SK-N-SH (cell line): ENCODE results near the gene TXNL4B. TPM values are rescaled to one million over a fixed set of nuclear protein-coding genes. Genes with fewer than 3 reads are reported as not detected.
A peak's percentile ranks its signal among the peaks of the same experiment; 100 is the strongest.

ENCODE experiments used
- CTCF ChIA-PET: fragments of 300-600, 350-600 bp; formaldehyde crosslinking; extraction: SDS; loops from one replicate; lab custom pipeline; 2021; lab: Yijun Ruan, JAX
- POLR2A ChIA-PET: fragments of 350-600 bp; sonication (Branson Sonifier 250); formaldehyde crosslinking; extraction: SDS; loops from one replicate; lab custom pipeline; 2020; ENCODE audit warnings: antibody characterized with exemption, inconsistent platforms; lab: Yijun Ruan, JAX
- DNase-seq: peaks from one replicate; pipeline ENCODE4 v3.0.0; 2012
- H2AFZ ChIP-seq: fragments of 200-600 bp; sonication (generic); 2 replicates; pipeline ENCODE4 v1.8.1; 2016; ENCODE audit warnings: antibody characterized with exemption, mild to moderate bottlenecking, low read depth
- H3F3A ChIP-seq: fragments of 200-600 bp; sonication (generic); replicated peaks from 2 replicates; pipeline ENCODE3; 2016; ENCODE audit warnings: antibody characterized with exemption, mild to moderate bottlenecking; ENCODE audit not compliant: insufficient read depth
- H3K27ac ChIP-seq, 2 experiments: fragments of 200-500 bp in 1 of 2; fragments of 200-600 bp in 1 of 2; sonication (Bioruptor generic) in 1 of 2; sonication (generic), shearing (Covaris generic) in 1 of 2; 2 replicates each; pipeline versions ENCODE4 v1.5.1 to v1.6.1; 2014 to 2016; ENCODE audit warnings: low read depth in 2 of 2, inconsistent platforms in 1 of 2, low read length in 1 of 2, mild to moderate bottlenecking in 1 of 2, mixed read lengths in 1 of 2
- H3K27me3 ChIP-seq: fragments of 200-600 bp; sonication (generic), shearing (Covaris generic); 2 replicates; pipeline ENCODE4 v1.6.1; 2016; ENCODE audit warnings: mixed run types; ENCODE audit not compliant: insufficient read depth
- H3K36me3 ChIP-seq, 2 experiments: fragments of 200-500 bp in 1 of 2; fragments of 200-600 bp in 1 of 2; sonication (Bioruptor generic) in 1 of 2; sonication (generic) in 1 of 2; replicated peaks in 1 of 2; 2 replicates each; pipeline versions ENCODE3 to v1.5.1; 2014 to 2016; ENCODE audit warnings: low read length in 1 of 2, mild to moderate bottlenecking in 1 of 2; ENCODE audit not compliant: insufficient read depth in 2 of 2, control insufficient read depth in 1 of 2
- H3K4me1 ChIP-seq, 2 experiments: fragments of 200-500 bp in 1 of 2; fragments of 200-600 bp in 1 of 2; sonication (Bioruptor generic) in 1 of 2; sonication (generic), shearing (Covaris generic) in 1 of 2; 2 replicates each; pipeline versions ENCODE4 v1.5.1 to v1.6.1; 2014 to 2016; ENCODE audit warnings: low read depth in 1 of 2, low read length in 1 of 2, mixed run types in 1 of 2; ENCODE audit not compliant: insufficient read depth in 2 of 2, control insufficient read depth in 1 of 2
- H3K4me2 ChIP-seq: fragments of 200-600 bp; sonication (generic), shearing (Covaris generic); 2 replicates; pipeline ENCODE4 v1.6.1; 2017; ENCODE audit warnings: mixed run types
- H3K4me3 ChIP-seq, 2 experiments: fragments of 200-500 bp in 1 of 2; fragments of 200-600 bp in 1 of 2; sonication (Bioruptor generic) in 1 of 2; sonication (generic), shearing (Covaris generic) in 1 of 2; 2 replicates each; pipeline versions ENCODE4 v1.5.1 to v1.8.1; 2014 to 2016; ENCODE audit warnings: low read depth in 2 of 2, inconsistent platforms in 1 of 2, low read length in 1 of 2, mild to moderate bottlenecking in 1 of 2, mixed read lengths in 1 of 2, moderate library complexity in 1 of 2
- H3K79me2 ChIP-seq: fragments of 200-600 bp; sonication (generic); 2 replicates; pipeline ENCODE4 v1.8.1; 2017; ENCODE audit warnings: mild to moderate bottlenecking; ENCODE audit not compliant: insufficient read depth
- H3K9ac ChIP-seq: fragments of 200-600 bp; sonication (generic); 2 replicates; pipeline ENCODE4 v1.6.1; 2017; ENCODE audit warnings: mixed run types
- H3K9me2 ChIP-seq: fragments of 200-600 bp; sonication (generic); 2 replicates; pipeline ENCODE4 v1.6.1; 2017; ENCODE audit warnings: mixed run types
- H3K9me3 ChIP-seq: fragments of 200-600 bp; sonication (generic); 2 replicates; pipeline ENCODE4 v1.6.1; 2017; ENCODE audit warnings: mixed run types, mild to moderate bottlenecking, moderate library complexity
- H4K20me1 ChIP-seq: fragments of 200-600 bp; sonication (generic); 2 replicates; pipeline ENCODE4 v1.6.1; 2017; ENCODE audit warnings: mild to moderate bottlenecking, mixed run types; ENCODE audit not compliant: insufficient read depth
- FOXJ3 ChIP-seq: sonication (generic); formaldehyde crosslinking; IDR thresholded peaks from 2 replicates; pipeline ENCODE4 v1.5.1; 2020; ENCODE audit warnings: mild to moderate bottlenecking, missing genetic modification reagents
- GABPA ChIP-seq: IDR thresholded peaks from 2 replicates; pipeline ENCODE4 v1.4.0; 2012; ENCODE audit warnings: low read depth, mild to moderate bottlenecking
- MXI1 ChIP-seq: IDR thresholded peaks from 2 replicates; pipeline ENCODE4 v1.6.1; 2012; ENCODE audit warnings: mild to moderate bottlenecking, low read depth, low read length, improper control_type of control experiment
- PBX3 ChIP-seq: IDR thresholded peaks from 2 replicates; pipeline ENCODE4; 2012
- POLR2AphosphoS5 ChIP-seq: IDR thresholded peaks from 2 replicates; pipeline ENCODE4 v1.6.1; 2012; ENCODE audit warnings: low read depth, low read length
- REST ChIP-seq: IDR thresholded peaks from 2 replicates; pipeline ENCODE4 v1.6.1; 2012; ENCODE audit warnings: mild to moderate bottlenecking, low read depth, low read length, moderate library complexity
- RFX5 ChIP-seq: IDR thresholded peaks from 2 replicates; pipeline ENCODE4 v1.6.1; 2012; ENCODE audit warnings: mild to moderate bottlenecking, improper control_type of control experiment, low read length
- RXRA ChIP-seq: IDR thresholded peaks from 2 replicates; pipeline ENCODE4 v1.4.0; 2012; ENCODE audit warnings: low read depth, mild to moderate bottlenecking, borderline replicate concordance
- TAF1 ChIP-seq: IDR thresholded peaks from 2 replicates; pipeline ENCODE4 v1.6.1; 2012; ENCODE audit warnings: low read depth, mild to moderate bottlenecking, low read length, moderate library complexity, borderline replicate concordance
- TCF12 ChIP-seq: IDR thresholded peaks from 2 replicates; pipeline ENCODE4 v1.4.0; 2012
- YY1 ChIP-seq: IDR thresholded peaks from 2 replicates; pipeline ENCODE4 v1.4.0; 2012; ENCODE audit warnings: low read depth, mild to moderate bottlenecking
- WGBS: methylation state at CpG from one replicate; pipeline ENCODE4 v1.1.6; 2017; ENCODE audit warnings: low lambda C conversion rate; 5-methylcytosine and 5-hydroxymethylcytosine counted together
- polyA plus RNA-seq, 3 experiments: library from polyadenylated mRNA; depleted of rRNA; stranded (reverse); fragments of >200 nt; gene quantifications; 2 replicates each; pipeline ENCODE4 v1.2.3, GENCODE V29; 2012
- TF ChIP-seq, protein P1 (sequence below): IDR thresholded peaks from 2 replicates; pipeline ENCODE4 v1.4.0; 2012; ENCODE audit warnings: low read depth, borderline replicate concordance
- TF ChIP-seq, protein P2 (sequence below): fragments of 150-350 bp; IDR thresholded peaks from 2 replicates; pipeline ENCODE4 v1.6.1; 2017; ENCODE audit warnings: antibody characterized with exemption, low read length, low read depth, borderline replicate concordance
- TF ChIP-seq, protein P3 (sequence below): IDR thresholded peaks from 2 replicates; pipeline ENCODE4 v1.4.0; 2012; ENCODE audit warnings: low read depth

Gene TXNL4B
- polyA plus RNA-seq, 1 of the 3 experiments (the other 2 are of a cell fraction), result 8.9 TPM

DNA sequence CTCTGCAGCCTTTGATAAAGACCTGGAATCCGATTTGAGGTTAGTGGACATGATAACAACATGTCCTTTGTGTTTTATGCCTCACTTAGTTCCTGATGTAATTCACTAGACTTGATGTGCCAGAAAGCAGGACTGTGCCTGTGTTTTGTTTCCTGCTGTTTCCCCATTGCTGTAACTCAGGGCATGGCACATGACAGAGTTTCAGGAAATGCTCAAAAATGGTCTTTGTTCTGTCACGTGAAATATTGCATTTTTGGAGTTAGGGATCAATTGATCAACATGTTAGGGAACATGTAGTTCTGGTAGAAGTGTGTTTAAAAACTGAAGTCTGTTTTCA is 33.0 kb upstream of the TXNL4B start:
- H3K27me3 ChIP-seq, result no peaks in the 10 kb centered on the region
- no peaks in the 10 kb centered on the region for H3K9me2 ChIP-seq
- peaks cover 0 to 7% of the 10 kb centered on the region in 2 experiments; a peak in 1 of 4 replicates for H3K4me1 ChIP-seq
- no peak overlapping the region for H3K4me3 ChIP-seq
- ChIA-PET CTCF (interaction anchor here (2.5 to 4.7 kb wide), 3 partner anchors 69 to 341 kb away, joined by 15 to 32 read pairs (median 27); no protein-coding TSS in a partner anchor), POLR2A (no interaction called here)
- TF ChIP-seq TCF12 (no peak), POLR2AphosphoS5 (no peak), PBX3 (no peak), GABPA (no peak), TAF1 (no peak), RFX5 (no peak)
- TF ChIP-seq, protein P1, sequence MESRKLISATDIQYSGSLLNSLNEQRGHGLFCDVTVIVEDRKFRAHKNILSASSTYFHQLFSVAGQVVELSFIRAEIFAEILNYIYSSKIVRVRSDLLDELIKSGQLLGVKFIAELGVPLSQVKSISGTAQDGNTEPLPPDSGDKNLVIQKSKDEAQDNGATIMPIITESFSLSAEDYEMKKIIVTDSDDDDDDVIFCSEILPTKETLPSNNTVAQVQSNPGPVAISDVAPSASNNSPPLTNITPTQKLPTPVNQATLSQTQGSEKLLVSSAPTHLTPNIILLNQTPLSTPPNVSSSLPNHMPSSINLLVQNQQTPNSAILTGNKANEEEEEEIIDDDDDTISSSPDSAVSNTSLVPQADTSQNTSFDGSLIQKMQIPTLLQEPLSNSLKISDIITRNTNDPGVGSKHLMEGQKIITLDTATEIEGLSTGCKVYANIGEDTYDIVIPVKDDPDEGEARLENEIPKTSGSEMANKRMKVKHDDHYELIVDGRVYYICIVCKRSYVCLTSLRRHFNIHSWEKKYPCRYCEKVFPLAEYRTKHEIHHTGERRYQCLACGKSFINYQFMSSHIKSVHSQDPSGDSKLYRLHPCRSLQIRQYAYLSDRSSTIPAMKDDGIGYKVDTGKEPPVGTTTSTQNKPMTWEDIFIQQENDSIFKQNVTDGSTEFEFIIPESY, result no peak
- TF ChIP-seq, protein P2, sequence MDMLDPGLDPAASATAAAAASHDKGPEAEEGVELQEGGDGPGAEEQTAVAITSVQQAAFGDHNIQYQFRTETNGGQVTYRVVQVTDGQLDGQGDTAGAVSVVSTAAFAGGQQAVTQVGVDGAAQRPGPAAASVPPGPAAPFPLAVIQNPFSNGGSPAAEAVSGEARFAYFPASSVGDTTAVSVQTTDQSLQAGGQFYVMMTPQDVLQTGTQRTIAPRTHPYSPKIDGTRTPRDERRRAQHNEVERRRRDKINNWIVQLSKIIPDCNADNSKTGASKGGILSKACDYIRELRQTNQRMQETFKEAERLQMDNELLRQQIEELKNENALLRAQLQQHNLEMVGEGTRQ, result no peak
- DNase-seq, result no peak
- H3K27ac ChIP-seq, result peak overlapping the region in 1 of 2 experiments; percentile 8; a peak in 1 of 4 replicates
- H3K36me3 ChIP-seq, result no peaks in the 10 kb centered on the region
- H4K20me1 ChIP-seq, result no peaks in the 10 kb centered on the region
- WGBS, result 45% methylated on average over 2 of the region's 2 CpGs
- H3K79me2 ChIP-seq, result no peaks in the 10 kb centered on the region
- no peak overlapping the region for H3K9ac ChIP-seq
- H3F3A ChIP-seq, result no peaks in the 10 kb centered on the region
- no peaks in the 10 kb centered on the region for H3K9me3 ChIP-seq
- no peak overlapping the region for H3K4me2 ChIP-seq
- H2AFZ ChIP-seq, result no peak overlapping the region

- H4K20me1 ChIP-seq, result no peaks in the 10 kb centered on the region
- ChIA-PET CTCF (interaction anchor here (0.6 to 4.7 kb wide), 32 partner anchors 9 to 1909 kb away, joined by 3 to 57 read pairs (median 6); partner anchors contain the start of gene PMFBP1), POLR2A (interaction anchor here (1.7 kb wide), 1 partner anchor 72 kb away, joined by 7 read pairs; no protein-coding TSS in a partner anchor)
- H2AFZ ChIP-seq, result no peak overlapping the region
- H3K4me3 ChIP-seq, result no peak overlapping the region
- DNase-seq, result no peak
- H3K27ac ChIP-seq, result peak overlapping the region in 1 of 2 experiments; percentile 8; a peak in 2 of 4 replicates
- H3K36me3 ChIP-seq, result no peaks in the 10 kb centered on the region
- H3K9me3 ChIP-seq, result no peaks in the 10 kb centered on the region
- peaks cover 0 to 7% of the 10 kb centered on the region in 2 experiments; a peak in 1 of 4 replicates for H3K4me1 ChIP-seq
- no peaks in the 10 kb centered on the region for H3K79me2 ChIP-seq
- H3K27me3 ChIP-seq, result no peaks in the 10 kb centered on the region
- H3F3A ChIP-seq, result no peaks in the 10 kb centered on the region
- no peaks in the 10 kb centered on the region for H3K9me2 ChIP-seq
- no peak overlapping the region for H3K4me2 ChIP-seq
- 71% methylated on average over 9 of the region's 9 CpGs for WGBS
- H3K9ac ChIP-seq, result no peak overlapping the region
- no peak for TF ChIP-seq YY1
- no peak for TF ChIP-seq RFX5
- no peak for TF ChIP-seq MXI1
- no peak for TF ChIP-seq RXRA
- TF ChIP-seq REST, result no peak
- no peak for TF ChIP-seq FOXJ3 (CRISPR knock-in tag)
- TF ChIP-seq, protein P3, sequence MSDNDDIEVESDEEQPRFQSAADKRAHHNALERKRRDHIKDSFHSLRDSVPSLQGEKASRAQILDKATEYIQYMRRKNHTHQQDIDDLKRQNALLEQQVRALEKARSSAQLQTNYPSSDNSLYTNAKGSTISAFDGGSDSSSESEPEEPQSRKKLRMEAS, result no peak
- TF ChIP-seq PBX3, result no peak
Observed at GRCh38 chr16:72125635-72126428, 32.4 kb upstream of the TXNL4B start.
